HG02759 (cell line): Measurements from ENCODE around the gene ANKS4B.
"Not testable (repeated sequence)": the region's sequence is repeated elsewhere in the genome, so short reads cannot be mapped to it uniquely, and the experiment has no call there.

Experiments
- ATAC-seq: cut with Tn5 transposase; IDR thresholded peaks from one replicate; pipeline ENCODE4 v1.9.1; 2021; ENCODE audit warnings: mild to moderate bottlenecking, moderate library complexity; ENCODE audit not compliant: unreplicated experiment

The ANKS4B gene

GRCh38 chr16:21217121-21217520 lies 16.4 kb upstream of the ANKS4B start:
- no peak for ATAC-seq

- ATAC-seq, result no peak
Measured at GRCh38 chr16:21218153-21218552, 15.3 kb upstream of the ANKS4B start.

GRCh38 chr16:21219551-21219950 lies 13.9 kb upstream of the ANKS4B start:
- no peak for ATAC-seq

GRCh38 chr16:21222495-21223337 lies 10.8 kb upstream of the ANKS4B start:
- ATAC-seq, result no peak

GRCh38 chr16:21223787-21224186 lies 9.7 kb upstream of the ANKS4B start:
- ATAC-seq, result no peak

- no peak for ATAC-seq
Measured at GRCh38 chr16:21224800-21225199, 8.7 kb upstream of the ANKS4B start.

GRCh38 chr16:21226749-21227148 lies 6.8 kb upstream of the ANKS4B start:
- no peak for ATAC-seq

GRCh38 chr16:21227866-21228265 lies 5.6 kb upstream of the ANKS4B start:
- no peak for ATAC-seq

GRCh38 chr16:21228361-21228872 lies 5.1 kb upstream of the ANKS4B start:
- ATAC-seq, result no peak

GRCh38 chr16:21233045-21233520 lies 416 bp upstream of the ANKS4B start:
- ATAC-seq, result no peak

- ATAC-seq, result no peak
Measured at GRCh38 chr16:21235199-21235585, 1.7 kb downstream of the ANKS4B start.

GRCh38 chr16:21236831-21237230 lies 3.3 kb downstream of the ANKS4B start:
- ATAC-seq, result no peak

GRCh38 chr16:21239646-21240045 lies 6.1 kb downstream of the ANKS4B start:
- no peak for ATAC-seq

- no peak for ATAC-seq
Measured at GRCh38 chr16:21242756-21243155, 9.3 kb downstream of the ANKS4B start.

- no peak for ATAC-seq
Measured at GRCh38 chr16:21244518-21245215, 11.2 kb downstream of the ANKS4B start.

GRCh38 chr16:21248179-21248578 lies 14.7 kb downstream of the ANKS4B start:
- not testable (repeated sequence) for ATAC-seq

GRCh38 chr16:21250072-21250923 lies 16.8 kb downstream of the ANKS4B start:
- ATAC-seq, result no peak

- no peak for ATAC-seq
Measured at GRCh38 chr16:21253470-21253869, 20.0 kb downstream of the ANKS4B start.

GRCh38 chr16:21256636-21257035 lies 23.1 kb downstream of the ANKS4B start:
- ATAC-seq, result no peak

- ATAC-seq, result no peak
Measured at GRCh38 chr16:21257284-21257683, 23.8 kb downstream of the ANKS4B start.
